Stimulated activated CD4-positive, alpha-beta T cell treated with anti-CD3 and anti-CD28 coated beads, Interleukin-4, amount 100 ng/mL, for 48 hours (primary cell): Measurements from ENCODE around the gene SLC17A9.

Source experiments
- DNase-seq, 2 donors: peaks; one replicate each; pipeline ENCODE4 v3.0.0-alpha.2; 2020; ENCODE audit warnings: low read depth in 2 of 2

Gene SLC17A9

DNA sequence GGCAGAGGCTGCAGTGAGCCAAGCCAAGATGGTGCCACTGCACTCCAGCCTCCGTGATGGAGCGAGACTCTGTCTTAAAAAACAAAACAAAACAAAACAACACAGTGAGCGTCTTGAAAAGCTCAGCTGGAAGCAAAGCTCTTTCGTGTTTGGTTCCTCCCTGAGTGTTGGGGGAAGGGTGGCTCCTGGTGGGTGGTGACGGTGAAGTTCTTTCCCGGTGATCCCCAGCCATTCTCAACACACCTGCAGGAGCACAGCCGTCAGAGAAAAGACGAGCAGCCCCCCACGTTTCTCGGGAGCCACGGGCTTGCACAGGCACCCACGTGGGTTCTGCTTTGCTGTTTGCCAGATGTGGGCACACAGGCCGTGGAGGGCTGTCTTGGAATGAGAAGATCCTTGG lies 51.0 kb downstream of the SLC17A9 start:
- DNase-seq = no peak

DNA sequence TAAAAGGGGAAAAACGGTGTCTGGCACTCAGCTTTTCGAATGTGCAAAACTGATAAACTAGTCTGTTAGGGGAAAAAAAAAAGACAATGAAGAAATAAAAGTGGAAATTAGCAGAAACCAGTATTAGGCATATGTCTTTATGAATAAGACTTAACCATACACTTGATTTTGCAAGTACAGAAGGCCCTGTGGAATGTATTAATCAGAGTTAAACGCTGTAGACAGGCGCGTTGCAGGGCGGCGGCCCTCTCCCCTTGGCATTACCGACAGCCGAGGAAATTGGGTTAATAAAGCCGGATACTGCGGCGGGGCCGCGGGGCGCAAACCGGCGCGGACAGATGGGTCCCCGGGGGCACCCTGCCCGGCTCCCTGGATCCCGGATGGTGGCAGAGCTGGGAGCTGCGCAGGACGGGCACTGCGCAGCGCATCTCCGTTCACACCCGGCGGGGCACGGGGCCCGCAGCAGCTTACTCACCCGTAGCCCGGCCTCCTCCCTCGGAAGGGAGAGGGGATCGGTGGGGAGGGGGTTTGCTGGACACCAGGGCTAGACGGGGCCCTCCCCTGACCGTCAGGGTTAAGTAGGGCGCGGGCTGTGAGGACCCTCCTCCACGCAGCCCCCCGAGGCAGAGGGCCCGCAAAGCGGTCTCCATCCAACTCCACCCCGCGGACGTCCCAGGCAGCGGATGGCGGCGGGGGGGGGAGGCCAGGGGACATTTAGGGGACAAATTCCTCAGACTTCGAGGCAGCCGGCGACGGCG lies 52.3 kb downstream of the SLC17A9 start:
- DNase-seq = no peak

DNA sequence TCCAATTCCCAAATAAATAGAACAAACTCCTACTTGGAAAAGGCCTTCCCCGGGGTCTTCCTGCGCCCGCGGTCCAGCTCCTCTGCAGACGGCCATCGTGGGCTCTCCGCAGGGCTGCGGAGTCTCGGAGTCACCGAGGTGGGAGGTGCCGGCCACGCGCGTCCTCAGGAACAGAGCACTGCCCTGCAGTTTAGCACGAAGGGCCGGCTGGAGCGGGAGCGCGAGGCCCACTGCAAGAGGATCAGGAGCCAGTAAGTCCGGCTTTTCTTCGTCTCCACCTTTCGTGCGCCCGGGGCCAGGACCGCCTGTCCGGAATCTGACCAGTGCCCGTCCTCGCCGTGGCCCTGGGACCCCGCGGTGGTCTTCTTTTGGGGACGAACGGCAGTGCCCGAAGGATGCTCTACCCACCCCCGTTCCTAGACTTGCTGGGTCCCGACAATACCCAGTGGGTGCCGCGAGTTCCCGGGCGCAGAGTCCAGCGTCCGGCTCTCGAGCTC lies 52.9 kb downstream of the SLC17A9 start:
- no peak for DNase-seq

DNA sequence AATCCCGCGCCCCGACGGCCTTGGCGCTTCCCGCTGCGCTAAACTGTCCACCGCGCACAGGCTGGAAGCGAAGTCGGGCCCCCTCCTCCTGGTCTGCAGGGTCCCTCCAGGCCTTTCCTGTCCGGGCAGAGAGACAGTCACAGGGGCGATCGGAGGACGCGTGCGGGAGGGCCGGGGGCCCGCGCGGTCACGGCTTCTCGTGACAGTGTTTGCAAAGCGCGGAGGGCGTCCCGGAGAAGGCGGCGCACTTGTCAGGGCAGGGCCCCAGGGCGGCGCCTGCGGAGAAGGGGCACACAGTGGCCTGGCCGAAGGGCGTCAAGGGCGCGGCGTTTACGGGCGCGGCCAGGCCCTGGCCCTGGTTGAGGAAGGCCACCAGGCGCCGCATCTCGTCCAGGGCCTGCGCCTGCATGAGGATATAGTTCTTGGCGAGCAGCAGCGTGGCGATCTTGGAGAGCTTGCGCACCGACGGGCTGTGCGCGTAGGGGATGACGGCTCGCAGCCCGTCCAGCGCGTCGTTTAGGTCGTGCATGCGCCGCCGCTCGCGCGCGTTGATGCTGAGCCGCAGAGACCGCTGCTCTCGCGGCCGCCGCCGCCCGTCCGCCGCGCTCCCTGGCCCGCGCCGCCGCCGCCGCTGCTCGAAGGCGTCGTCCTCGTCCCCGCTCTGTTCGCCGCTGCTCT lies 53.5 kb downstream of the SLC17A9 start:
- DNase-seq = no peak

DNA sequence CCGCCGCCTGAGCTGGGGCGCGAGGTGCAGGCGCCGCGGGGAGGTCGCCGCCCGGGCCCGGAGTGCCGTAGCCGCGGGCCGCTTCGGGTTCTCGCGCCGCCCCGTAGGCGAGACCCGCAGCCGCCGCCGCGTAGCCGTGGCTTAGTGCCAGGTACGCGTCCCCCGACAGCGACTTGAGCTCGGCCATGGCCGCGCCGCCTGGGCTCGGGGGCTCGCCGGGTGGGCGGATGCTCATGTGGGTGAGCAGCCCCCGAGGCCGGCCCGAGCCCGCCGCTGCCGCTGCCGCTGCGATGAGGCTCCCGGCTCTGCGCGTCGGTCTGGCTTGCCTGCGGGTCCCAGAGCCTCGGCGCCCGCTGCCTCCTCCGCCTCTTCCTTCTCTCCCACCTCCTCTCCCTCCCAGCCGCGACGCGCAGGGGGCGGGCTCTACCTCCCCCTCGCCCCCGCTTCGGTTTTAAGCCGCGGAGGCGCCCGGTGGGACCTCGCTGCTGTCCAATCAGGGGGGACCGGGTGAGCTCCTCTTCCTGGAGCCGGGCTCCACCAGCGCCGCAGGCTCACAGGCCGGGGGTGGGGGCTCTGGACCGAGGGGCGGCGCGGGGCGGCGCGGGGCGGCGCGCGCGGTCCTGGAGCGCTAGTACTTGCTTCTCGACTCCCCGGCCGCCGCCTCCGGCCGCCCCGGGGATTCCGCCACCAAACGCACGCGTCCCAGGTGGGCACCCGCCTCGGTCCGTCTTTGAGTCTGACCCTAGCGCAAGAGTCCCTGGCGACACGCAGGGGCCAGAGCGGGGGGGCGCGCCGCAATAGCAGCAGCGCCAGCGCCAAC lies 54.2 kb downstream of the SLC17A9 start, which contains the start of gene BHLHE23:
Gene BHLHE23, minus strand, starts transcription at position 425 of the 820 bp plus-strand sequence. Its CDS starts 190 bp downstream, at position 235.
- DNase-seq = no peak

DNA sequence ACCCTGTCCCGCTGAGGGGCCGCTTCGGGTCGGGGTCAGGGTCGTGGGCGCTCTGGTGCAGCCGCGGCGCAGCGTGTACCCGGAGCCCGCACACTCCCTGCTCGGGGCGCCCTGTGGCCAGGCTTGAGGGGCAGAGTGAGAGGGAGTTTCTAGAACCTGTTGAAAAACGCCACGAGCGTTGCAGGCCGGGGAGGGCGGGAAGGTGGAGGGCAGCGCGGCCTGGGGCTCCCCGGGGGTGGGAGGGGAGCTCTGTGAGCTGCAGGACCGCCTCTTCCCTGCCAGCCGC lies 54.8 kb downstream of the SLC17A9 start:
- no peak for DNase-seq

DNA sequence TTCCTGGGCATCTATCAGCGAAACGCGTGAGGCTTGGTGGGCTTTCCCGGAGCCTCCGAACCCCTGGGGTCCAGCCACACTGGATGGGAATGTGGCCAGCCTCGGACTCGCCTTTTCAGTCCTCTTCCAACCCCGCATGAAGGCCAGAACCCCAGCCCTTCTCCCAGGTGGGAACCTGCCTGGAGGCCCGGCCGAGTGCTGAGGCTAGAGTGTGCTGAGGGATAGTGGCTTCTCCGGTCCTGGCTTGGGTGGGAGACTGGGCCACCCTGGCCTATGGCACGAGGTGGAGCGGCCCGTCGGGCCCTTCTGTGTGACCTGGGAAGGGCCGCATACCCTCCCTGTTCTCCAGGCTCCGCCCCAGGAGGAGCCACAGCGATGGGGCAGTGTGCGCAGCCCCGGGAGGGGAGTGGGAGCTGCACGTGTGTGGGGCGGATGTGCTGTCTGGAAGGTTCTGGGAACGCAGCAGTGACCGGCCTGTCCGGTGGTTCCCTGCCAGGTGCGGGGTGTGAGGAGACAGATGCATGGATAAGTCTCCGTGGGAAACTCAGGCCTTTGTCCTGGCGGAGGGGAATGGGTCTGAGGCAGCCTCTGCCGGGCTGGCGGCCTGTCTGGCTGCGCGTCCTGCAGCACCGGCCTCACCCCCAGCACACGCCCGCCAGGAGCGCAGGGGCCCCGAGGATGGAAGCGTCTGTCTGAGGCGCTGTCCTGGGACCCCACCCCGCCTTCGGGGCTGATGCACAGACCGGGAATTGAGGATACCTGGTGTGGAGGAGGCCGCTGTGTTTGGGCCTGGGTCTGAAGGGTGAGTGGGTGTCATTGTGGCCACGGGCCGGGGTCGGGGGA lies 55.4 kb downstream of the SLC17A9 start:
- no peak for DNase-seq

DNA sequence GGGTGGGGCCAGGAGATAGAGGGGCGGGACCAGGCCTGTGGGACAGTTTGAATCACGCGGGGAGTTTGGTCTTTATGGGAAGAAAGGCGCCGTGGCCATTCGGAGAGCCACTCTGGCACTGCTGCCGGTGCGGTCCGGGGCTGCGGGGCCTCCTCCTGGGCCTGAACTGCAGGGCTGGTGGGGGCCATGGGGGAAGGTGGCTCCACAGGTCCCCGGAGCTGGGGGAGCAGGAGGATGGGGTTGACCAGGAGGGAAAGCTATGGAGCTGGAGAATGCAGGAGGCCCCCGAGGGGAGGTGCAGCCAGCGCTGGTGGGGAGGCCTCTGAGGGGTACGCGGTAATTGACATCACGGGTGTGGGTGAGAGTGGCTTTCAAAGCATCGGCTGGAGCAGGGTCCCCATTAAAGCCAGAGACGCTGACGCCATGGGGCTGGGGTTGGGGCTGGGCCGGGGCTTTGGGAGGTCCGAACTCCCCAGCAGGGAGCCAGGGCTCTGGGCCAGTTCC lies 56.1 kb downstream of the SLC17A9 start:
- no peak for DNase-seq

DNA sequence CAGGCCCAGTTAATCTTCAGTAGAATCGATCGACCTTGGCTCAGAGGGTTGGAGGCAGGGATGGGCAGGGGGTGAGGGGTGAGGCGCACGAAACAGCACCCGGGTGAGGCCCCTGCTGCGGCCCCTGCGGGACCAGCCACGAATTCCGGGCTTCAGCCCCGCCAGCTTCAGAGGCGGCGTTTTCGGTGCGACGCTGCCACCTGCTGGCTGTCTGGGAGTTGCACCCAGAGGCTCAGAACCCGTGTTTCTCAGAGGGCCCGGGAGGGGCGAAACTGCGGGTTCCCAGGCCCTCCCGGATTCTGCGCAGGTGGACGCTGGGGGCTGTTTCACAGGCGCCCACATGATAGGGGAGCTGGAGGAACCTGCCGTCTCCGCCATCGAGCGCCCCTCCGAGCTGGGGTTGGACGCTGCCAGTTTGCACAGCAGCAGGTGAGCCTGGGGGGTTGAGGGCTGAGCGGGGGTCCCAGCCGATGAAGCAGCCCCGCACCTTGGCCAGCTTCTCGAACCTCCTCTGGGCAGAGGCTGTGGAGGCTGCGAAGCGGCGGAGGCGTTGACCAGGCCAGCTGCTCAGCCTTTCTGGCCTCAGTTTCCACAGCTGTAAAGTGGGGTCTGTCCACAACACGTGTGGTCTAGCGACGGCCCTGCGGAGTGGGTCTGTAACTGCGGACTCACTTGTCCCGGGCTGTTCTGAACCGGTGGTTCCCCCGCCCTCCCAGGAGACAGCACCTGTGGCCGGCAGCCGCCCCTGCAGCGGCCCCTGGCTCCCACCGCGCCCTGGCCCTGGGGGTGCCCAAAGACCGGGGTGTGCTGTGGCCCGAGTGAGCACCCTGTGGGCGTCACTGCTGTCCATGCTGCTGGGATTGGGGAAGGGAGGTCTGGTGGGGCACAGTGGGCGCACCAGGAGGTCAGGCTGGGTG lies 56.8 kb downstream of the SLC17A9 start:
- peak; percentile 75 to 80 for DNase-seq

DNA sequence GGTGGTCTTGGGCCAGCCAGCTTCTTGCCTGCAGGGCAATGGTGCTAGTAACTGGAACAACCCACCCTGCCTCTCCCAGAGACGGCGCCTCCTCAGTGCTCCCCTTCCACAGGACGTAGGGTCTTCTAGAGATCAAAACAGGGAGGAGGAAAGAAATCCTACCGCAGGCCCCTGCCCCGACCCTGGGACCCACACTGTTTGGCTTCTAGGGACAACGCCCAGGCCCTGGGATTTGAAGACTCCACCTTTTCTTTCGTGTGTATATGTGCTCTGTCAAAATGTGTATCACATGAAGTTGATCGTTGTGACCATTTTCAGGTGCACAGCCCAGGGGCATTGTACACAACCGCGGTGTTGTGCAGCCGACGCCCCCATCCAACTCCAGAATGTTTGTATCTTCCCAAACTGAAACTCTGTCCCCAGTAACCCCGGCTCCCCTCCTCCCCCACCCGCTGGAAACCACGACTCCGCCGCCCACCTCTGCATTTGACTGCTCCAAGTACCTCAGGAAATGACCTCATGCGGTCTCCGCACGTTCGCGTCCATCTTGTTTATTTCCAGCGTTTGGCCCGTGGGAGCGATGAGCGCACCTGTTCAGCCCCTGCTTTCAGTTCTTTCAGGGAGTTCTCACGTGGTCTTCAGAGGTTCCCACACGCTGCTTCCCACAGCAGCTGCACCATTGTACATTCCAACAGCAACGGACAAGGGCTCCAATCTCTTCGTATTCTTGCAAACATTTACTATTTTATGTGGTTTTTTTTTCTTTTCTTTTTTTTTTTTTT lies 57.7 kb downstream of the SLC17A9 start:
- DNase-seq = peak; percentile 62 to 63

DNA sequence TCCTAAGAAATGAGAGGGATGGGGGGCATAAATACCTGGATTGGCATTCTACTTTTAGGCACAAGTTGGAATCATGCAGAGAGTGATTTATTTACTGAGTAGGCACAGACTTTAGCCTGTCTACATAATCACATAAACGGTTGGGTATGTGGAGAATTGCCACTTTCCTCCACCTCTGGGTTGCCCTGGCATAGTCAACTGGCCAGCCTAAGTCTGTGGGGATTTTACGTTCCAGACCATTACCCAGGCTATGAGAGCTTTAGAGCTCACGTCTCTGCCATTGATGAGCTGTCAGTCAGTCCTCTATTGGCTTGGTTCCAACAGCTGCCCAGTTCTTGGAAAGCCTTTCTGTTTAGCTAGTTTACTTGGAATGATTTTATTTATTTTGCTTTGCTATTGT lies 59.3 kb downstream of the SLC17A9 start:
- no peak for DNase-seq

DNA sequence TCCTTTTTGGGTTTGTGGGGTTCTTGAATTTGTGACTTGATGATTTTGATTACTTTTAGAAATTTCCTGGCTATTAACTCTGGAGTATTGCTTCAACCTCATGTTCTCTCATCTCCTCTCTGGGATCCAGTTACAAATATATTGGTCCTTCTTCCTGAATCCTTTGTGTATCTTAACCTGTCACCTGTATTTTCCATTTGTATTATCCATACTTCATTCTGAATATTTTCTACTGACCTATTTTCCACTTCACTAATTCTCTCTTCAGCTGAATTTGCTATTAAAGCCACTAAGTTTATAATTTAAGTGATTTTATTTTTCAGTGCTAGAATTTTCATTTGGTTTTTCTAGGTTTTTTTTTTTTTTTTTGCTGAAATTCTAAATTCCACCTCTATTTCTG lies 60.7 kb downstream of the SLC17A9 start:
- DNase-seq = no peak

DNA sequence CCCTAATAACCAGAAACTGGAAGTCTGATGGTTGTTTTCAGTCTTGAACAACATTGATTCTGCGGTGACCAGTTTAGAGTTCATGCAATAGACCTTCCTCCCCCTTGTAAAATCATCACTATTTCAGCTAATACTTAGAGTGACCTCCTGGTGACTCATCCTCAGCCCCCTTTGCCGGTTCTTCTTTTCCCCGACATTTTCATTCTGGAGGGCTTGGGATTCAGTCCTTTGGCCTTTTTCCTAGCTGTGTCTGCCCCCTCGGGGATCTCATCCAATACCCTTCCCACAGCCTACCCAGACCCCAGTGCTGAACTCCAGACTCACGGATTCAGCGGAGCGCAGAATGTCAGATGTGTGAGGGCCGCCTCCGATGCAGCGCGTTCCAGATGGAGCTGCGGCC lies 61.8 kb downstream of the SLC17A9 start:
- no peak for DNase-seq

DNA sequence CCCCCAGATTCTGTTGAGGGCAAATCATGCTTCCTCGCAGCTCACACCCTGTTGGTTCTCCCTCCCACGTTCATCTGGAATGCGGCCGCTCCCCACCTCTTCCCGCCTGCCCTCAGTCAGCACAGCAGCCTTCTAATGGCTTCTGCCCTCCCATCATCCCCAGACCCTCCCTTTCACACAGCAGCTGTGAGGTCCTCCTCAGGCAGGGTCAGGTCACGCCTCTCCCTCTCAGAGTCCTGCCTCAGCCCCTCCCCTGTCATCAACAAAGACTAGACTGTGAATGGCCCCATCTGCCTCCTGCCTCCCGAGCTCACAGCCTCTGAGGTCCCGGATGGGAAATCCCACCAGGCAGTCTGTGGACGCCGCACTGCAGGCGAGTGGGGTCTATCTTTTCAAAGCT lies 62.2 kb downstream of the SLC17A9 start:
- no peak for DNase-seq

DNA sequence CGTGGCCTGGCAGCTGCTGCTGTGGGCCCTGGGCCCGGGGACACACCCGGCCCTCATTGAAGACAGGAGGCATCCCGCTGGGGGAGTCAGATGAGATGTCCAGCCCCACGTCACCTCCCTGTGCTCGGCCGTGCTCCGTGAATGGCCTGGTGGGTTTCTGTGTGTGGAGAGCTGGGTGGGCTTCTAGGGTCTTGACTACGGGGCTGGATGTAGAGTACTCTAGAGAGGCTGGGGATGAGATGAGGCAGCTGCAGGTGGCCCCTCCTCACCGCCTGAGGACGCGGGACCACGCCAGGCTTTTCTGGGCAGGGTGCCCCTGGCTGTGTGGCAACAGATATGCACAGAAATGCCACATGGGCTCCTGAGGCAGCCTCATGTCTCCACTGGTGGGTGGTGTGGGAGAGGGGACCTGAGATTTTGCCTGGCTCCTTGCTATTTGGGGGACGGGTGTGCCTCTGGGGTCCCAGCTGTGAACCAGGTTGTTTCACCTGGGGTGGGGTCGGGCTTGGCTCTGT lies 62.7 kb downstream of the SLC17A9 start:
- DNase-seq = no peak

DNA sequence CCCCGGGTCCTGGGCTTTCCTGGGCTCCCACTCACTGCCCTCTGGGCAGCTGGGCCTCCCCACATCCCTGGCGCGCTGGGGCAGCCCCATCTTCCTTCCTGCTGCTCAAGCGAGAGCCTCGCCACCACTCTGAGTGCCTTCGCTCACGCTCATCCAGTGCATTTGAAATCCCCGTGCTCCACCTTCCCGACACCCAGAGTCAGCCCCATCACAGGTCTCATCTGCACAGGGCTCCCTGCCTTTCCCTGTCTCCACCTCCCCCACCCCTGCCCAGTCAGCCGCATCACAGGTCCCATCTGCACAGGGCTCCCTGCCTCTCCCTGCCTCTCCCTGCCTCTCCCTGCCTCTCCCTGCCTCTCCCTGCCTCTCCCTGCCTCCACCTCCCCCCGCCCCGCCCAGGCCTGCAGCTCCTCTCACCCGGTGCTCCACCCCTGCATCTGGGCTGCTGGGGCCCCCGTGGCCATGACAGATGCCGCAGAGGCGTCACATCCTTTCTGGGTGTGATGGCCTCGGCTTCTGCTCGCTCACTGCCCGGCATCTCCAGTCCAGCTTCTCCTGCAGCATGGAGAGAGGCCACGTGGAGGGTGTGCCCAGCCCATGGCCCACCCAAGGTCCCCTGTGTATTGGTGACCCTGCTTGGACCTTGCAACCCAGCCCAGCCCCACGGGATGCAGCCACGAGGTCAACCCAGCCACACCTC lies 63.3 kb downstream of the SLC17A9 start:
- DNase-seq = no peak

DNA sequence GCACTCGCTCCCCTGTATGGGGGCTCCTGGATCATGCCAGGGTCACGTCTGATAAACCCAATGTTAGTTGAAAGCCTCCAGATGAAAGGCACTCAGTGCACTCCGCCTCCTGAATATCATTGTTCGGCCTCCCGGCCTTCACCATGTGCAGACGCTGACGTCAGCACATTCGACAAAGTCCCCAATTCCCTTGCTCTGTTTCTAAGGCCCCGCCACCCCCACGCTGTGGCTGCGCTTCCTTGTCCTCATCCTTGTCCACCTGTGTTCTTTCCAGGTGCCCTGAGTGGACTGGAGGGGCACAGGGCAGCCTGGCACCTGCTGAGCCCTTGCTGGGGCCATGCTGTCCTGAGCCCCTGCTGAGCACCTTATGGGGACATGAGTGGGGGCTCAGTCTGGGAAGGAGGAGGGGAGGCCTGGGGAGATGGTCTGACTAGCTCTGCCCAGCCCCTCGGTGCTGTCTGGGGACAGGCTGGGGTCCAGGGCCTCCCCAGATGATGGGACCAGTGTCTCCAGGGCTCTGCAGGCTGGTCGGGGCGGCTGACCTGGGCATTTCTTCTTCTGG lies 64.1 kb downstream of the SLC17A9 start:
- no peak for DNase-seq

DNA sequence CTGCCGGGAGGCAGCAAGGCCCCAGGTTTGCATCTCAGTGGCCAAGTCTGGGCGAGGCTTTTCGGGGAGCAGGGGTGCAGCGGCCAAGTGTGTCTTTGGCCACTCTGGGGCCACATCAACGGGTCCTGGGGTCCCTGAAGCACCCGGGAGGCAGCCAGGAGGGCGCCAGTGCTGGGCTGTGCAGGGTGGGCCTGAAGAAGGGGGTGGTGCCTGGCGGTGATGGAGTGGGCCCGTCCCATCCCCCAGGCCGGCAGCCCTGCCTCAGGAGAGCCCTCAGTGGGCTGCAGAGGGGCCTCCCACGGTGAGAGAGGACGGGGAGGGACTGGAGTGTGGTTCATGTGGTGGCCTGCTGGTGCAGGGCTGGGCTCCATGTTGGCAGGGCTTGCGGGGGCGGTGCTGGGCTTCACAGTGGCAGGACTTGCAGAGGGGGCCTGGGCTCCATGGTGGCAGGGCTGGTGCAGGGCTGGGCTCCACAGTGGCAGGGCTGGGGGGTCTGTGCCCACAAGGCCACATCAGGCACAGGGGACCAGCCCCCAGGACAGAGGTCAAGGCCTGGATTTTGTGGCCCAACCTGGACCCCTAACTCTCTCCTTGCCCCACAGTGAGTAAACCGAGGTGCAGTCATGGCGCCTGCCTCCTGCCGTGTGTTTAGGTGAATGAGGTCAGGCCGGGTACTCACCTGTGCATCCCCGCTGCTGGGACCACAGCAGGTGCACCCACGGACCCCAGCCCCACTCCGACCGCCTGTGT lies 64.7 kb downstream of the SLC17A9 start:
- no peak for DNase-seq
